HG03060 (cell line): ENCODE data around the gene LIF.

Experiments
- ATAC-seq: cut with Tn5 transposase; IDR thresholded peaks from one replicate; pipeline ENCODE4 v1.9.1; 2021; ENCODE audit warnings: low read depth, moderate number of reproducible peaks; ENCODE audit not compliant: unreplicated experiment

LIF gene

DNA sequence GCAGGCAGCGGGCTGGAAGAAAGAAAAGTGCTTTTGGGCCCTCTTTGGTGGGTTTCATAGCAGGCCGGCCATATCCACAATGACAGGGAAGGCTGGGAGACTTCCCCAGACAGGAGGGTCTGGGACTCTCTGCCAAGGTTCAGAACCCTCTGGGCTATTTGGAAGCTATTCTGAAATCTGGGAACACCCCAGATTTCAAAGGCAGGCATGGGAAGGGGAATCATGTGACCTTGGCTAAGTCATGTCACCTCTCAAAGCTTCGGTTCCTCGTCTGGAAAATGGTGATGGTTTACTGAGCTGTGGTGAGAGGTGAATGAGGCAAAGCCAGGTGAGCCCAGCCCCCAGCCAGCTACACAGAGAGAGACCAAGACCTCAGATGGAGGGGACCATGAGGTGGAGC is 38.1 kb upstream of the LIF start:
- ATAC-seq = no peak

- ATAC-seq = no peak
Observed at GRCh38 chr22:30284172-30284571, 37.6 kb upstream of the LIF start.

GRCh38 chr22:30283342-30283741 is 36.8 kb upstream of the LIF start:
- no peak for ATAC-seq

GRCh38 chr22:30282616-30283046 is 36.1 kb upstream of the LIF start:
- ATAC-seq = no peak

DNA sequence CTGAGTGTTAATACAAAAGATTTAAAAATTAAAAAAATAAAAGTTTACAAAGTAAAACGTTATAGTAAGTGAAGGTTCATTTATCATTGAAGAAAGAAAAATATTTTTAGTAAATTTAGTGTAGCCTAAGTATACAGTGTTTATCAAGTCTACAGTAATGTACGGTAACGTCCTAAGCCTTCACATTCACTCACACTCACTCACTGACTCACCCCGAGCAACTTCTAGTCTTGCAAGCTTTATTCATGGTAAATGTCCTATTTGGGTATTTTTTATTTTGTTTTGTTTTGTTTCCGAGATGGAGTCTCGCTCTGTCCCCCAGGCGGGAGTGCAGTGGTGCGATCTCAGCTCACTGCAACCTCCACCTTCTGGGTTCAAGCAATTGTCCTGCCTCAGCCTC is 33.9 kb upstream of the LIF start:
- no peak for ATAC-seq

DNA sequence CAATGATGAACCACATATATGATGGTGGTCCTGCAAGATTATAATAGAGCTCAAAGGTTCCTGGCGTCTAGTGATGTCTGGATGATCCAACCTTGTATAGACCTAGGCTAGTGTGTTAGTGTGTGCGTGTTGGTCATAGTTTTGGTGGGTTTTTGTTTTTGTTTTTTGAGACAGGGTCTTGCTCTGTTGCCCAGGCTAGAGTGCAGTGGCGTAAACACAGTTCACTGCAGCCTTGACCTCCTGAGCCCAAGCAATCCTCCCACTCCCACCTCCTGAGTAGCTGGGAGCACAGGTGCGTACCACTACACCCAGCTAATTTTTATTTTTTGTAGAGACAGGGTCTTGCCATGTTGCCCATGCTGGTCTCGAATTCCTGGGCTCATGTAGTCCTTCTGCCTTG is 33.4 kb upstream of the LIF start:
- no peak for ATAC-seq

- ATAC-seq = no peak
Observed at GRCh38 chr22:30279046-30279788, 32.7 kb upstream of the LIF start.

- ATAC-seq = no peak
Observed at GRCh38 chr22:30277547-30278344, 31.2 kb upstream of the LIF start.

- ATAC-seq = no peak
Observed at GRCh38 chr22:30276039-30276438, 29.5 kb upstream of the LIF start.

- no peak for ATAC-seq
Observed at GRCh38 chr22:30275625-30276024, 29.1 kb upstream of the LIF start.

- ATAC-seq = no peak
Observed at GRCh38 chr22:30274437-30274812, 27.9 kb upstream of the LIF start.

GRCh38 chr22:30273711-30274436 is 27.3 kb upstream of the LIF start:
- no peak for ATAC-seq

DNA sequence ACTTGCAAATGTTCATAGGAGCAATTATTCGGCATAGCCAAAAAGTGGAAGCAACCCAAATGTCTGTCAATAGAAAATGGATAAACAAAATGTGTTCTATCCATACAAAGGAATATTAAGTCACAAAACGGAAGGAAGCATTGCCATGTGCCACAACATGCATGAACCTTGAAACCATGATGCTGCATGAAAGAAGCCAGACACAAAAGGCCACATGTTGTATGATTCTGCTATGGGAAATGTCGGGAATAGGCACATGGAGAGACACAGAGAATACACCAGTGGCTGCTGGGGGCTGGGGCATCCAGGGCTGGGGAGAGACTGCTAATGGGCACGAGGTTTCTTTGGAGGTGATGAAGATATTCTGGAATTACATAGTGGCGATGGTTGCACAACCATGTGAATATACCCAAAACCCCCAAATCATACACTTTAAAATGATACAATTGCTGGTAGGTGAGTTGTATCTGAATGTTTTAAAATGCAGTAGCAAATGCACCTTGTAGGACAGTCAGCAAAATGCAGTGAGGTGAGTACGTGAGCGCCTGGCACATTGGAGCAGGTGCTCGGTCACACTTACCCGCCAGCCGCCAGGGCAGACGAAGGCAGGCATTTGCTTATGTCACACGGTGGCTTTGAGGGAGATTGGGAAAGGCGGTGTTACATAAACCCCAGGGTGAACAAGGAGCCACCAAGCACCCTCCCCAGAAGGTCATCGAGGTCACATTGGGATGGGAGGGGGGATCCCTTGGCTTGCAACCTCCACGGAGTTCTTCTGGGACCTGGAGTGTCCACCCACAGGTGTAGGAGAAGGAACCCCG is 26.4 kb upstream of the LIF start:
- no peak for ATAC-seq

DNA sequence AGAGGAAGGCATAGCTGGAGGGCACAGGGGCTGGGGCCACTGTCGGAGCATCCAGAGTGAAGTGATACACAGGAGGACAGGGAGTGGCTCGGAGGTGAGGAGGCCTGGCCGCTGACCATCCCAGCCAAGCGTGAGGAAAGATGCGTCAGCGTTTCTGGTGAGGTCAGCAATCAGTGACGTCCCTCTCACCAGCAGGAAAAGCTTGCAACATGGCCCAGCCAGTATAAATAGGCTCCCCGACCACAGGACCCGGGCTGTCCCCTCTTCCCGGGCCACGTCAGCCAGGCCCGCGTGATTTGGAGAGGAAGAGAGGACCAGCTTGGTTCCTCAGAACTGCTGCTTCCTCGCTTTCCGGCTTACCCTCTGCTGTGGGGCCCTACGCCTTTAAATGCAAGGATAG is 24.3 kb upstream of the LIF start:
- no peak for ATAC-seq

DNA sequence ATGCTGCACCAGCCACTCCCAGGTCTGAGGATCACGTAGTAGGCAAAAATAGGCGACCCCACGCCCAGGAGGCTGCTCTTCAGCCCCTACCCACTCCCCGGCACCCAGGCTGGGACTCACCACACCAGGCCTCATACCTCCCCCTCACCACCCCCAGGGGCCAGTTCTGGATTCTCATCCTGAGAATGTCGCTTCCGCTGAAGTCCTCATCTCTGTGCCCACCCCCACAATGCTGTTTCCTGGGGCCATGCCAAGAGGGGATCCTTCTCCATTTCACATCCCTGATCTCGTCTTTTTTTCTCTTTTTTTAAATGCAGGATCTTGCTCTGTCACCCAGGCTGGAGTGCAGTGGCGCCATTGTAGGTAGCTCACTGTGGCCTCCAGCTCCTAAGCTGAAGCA is 21.8 kb upstream of the LIF start:
- ATAC-seq = no peak

GRCh38 chr22:30267382-30268302 is 21.1 kb upstream of the LIF start:
- ATAC-seq = no peak

DNA sequence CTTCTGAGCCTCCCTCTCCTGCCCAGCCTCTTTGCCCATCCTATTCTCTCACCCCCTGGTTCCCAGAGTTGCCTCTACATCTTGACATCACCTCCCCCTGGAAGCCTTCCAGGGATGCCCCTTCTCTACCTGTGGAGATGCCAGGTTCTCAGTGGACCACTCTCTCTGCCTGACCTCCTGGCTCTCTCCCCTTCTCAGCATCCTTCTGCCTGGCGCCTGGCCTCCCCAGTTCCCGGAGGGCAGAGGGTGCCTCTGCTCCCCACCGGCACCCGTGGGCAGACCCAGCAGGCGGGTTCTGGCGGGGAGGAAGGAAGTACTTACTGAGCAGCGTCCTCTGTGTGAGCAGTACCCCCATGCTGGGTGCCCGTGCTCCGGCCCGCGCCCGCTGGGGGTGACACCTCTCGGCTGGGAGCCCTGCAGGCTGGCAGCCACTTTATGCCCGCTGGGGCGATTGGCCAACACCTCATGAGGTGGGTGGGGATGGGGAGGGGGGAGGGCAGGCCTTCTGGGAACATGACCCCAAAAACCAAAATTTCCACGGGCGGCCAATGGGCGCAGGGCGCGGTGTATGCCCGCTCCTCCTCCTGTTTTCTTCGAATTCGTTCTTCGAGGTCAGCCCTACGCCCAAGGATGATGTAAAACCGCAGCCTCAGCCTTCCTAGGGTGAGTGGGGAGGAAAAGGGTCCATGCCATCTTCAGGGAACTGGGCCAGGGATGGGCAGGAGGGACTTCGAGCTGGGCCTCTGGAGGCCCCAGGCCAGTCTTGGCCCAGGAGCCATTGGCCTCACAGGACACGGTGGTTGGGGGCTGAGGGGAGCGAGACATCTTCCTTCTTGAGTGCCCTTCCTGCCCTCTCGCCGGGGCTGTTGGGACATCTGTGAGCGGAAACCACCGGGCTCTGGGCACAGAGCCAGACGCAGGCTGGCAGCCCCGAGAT is 20.2 kb upstream of the LIF start, which contains the start of gene OSM:
TSS of gene OSM (minus strand) at position 407 of the 937 bp plus-strand sequence. CDS start at position 355, 52 bp downstream.
- ATAC-seq = no peak

GRCh38 chr22:30265823-30266444 is 19.4 kb upstream of the LIF start:
- ATAC-seq = no peak
